DND-41 (cell line): Measurements from ENCODE around the gene FSHR.

ENCODE experiments used
- EZH2 ChIP-seq: IDR thresholded peaks from 3 replicates; pipeline ENCODE4 v1.6.1; 2012; ENCODE audit warnings: borderline replicate concordance, low read depth, mild to moderate bottlenecking, moderate library complexity, low read length, inconsistent platforms; ENCODE audit not compliant: severe bottlenecking
- TF ChIP-seq, protein P1 (sequence below): IDR thresholded peaks from 2 replicates; pipeline ENCODE4 v1.5.1; 2012; ENCODE audit warnings: borderline replicate concordance, low read length, moderate library complexity, mild to moderate bottlenecking; ENCODE audit not compliant: poor library complexity, severe bottlenecking; ENCODE audit errors: extremely low read depth

DNA sequence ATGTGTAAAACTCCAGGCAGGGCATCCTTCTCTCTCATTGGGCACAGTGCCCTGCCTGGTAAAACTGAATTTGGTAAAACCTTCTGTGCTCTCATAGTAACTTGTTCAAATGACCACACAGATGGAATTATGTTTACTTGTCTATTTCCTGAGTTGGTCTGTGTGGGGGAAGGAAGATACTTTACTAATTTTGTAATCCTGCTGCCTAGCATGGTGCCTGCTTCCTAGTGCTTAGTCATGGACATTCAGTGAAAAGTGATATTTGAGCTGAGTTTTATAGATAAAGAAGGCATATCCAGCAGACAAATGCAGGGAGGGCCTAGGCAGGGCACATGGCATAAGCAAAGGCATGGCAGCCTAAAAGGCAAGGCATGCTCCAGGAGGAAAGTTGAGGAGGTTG is 199.4 kb downstream of the FSHR start:
- TF ChIP-seq, protein P1, sequence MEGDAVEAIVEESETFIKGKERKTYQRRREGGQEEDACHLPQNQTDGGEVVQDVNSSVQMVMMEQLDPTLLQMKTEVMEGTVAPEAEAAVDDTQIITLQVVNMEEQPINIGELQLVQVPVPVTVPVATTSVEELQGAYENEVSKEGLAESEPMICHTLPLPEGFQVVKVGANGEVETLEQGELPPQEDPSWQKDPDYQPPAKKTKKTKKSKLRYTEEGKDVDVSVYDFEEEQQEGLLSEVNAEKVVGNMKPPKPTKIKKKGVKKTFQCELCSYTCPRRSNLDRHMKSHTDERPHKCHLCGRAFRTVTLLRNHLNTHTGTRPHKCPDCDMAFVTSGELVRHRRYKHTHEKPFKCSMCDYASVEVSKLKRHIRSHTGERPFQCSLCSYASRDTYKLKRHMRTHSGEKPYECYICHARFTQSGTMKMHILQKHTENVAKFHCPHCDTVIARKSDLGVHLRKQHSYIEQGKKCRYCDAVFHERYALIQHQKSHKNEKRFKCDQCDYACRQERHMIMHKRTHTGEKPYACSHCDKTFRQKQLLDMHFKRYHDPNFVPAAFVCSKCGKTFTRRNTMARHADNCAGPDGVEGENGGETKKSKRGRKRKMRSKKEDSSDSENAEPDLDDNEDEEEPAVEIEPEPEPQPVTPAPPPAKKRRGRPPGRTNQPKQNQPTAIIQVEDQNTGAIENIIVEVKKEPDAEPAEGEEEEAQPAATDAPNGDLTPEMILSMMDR, result no peak
- no peak for TF ChIP-seq EZH2
